Osteocyte (in vitro differentiated cells): ENCODE results near the gene RAMACL. TPM values are rescaled to one million over a fixed set of nuclear protein-coding genes. Genes with fewer than 3 reads are reported as not detected.

Experiments used
- DNase-seq: peaks from one replicate; pipeline ENCODE4 v3.0.0; 2021; ENCODE audit warnings: mixed read lengths; ENCODE audit not compliant: unreplicated experiment; ENCODE audit errors: extremely low spot score
- H3K27ac Mint-ChIP-seq: one replicate; pipeline ENCODE4 v1.8.0; 2021; ENCODE audit warnings: mild to moderate bottlenecking, mixed read lengths; ENCODE audit not compliant: unreplicated experiment
- H3K27me3 Mint-ChIP-seq: one replicate; pipeline ENCODE4 v1.8.0; 2021; ENCODE audit warnings: mixed read lengths; ENCODE audit not compliant: unreplicated experiment
- H3K36me3 Mint-ChIP-seq: one replicate; pipeline ENCODE4 v1.8.0; 2021; ENCODE audit warnings: mixed read lengths; ENCODE audit not compliant: unreplicated experiment
- H3K4me1 Mint-ChIP-seq: one replicate; pipeline ENCODE4 v1.8.0; 2021; ENCODE audit warnings: mixed read lengths; ENCODE audit not compliant: unreplicated experiment
- H3K4me3 Mint-ChIP-seq: one replicate; pipeline ENCODE4 v1.8.0; 2021; ENCODE audit warnings: mild to moderate bottlenecking, moderate library complexity, mixed read lengths; ENCODE audit not compliant: unreplicated experiment
- H3K9me3 Mint-ChIP-seq: one replicate; pipeline ENCODE4 v1.8.0; 2021; ENCODE audit warnings: mixed read lengths; ENCODE audit not compliant: unreplicated experiment
- CTCF ChIP-seq: fragments of 200-600 bp; sonication (generic); IDR thresholded peaks from 2 replicates; pipeline ENCODE4 v1.5.0; 2021; ENCODE audit warnings: antibody characterized with exemption, mild to moderate bottlenecking, moderate library complexity
- total RNA-seq: library from RNA; stranded (reverse); gene quantifications from 2 replicates; pipeline ENCODE4 v1.2.1, GENCODE V29; 2021

The RAMACL gene
- total RNA-seq, 1 donor from 2014 or later: 3.6 TPM

GRCh38 chr6:166605752-166606151 lies 19.3 kb upstream of the RAMACL start:
- no peak overlapping the region for H3K4me3 Mint-ChIP-seq
- no peak for TF ChIP-seq CTCF
- H3K36me3 Mint-ChIP-seq: peaks cover 12% of the 10 kb centered on the region
- peak; percentile 8 for DNase-seq
- no peak overlapping the region for H3K27ac Mint-ChIP-seq
- H3K27me3 Mint-ChIP-seq: no peaks in the 10 kb centered on the region
- peaks cover 16% of the 10 kb centered on the region for H3K4me1 Mint-ChIP-seq
- H3K9me3 Mint-ChIP-seq: no peaks in the 10 kb centered on the region

GRCh38 chr6:166604911-166605310 lies 18.4 kb upstream of the RAMACL start:
- no peak for TF ChIP-seq CTCF

GRCh38 chr6:166604328-166604727 lies 17.9 kb upstream of the RAMACL start:
- DNase-seq: peak; percentile 38
- no peak for TF ChIP-seq CTCF
- Mint-ChIP-seq H3K9me3 (no peaks in the 10 kb centered on the region), H3K27me3 (no peaks in the 10 kb centered on the region), H3K4me1 (peaks cover 20% of the 10 kb centered on the region), H3K36me3 (peaks cover 10% of the 10 kb centered on the region), H3K27ac (no peak overlapping the region), H3K4me3 (no peak overlapping the region)

More at GRCh38 chr6:166604911-166605310, 18.4 kb upstream of the RAMACL start:
- peaks cover 18% of the 10 kb centered on the region for H3K4me1 Mint-ChIP-seq
- H3K27ac Mint-ChIP-seq: no peak overlapping the region
- peak; percentile 60 for DNase-seq
- no peak overlapping the region for H3K4me3 Mint-ChIP-seq
- H3K27me3 Mint-ChIP-seq: no peaks in the 10 kb centered on the region
- H3K9me3 Mint-ChIP-seq: no peaks in the 10 kb centered on the region
- H3K36me3 Mint-ChIP-seq: peaks cover 12% of the 10 kb centered on the region

- Mint-ChIP-seq H3K36me3 (peaks cover 5% of the 10 kb centered on the region), H3K27me3 (no peaks in the 10 kb centered on the region), H3K4me3 (no peak overlapping the region), H3K9me3 (no peaks in the 10 kb centered on the region), H3K4me1 (peaks cover 26% of the 10 kb centered on the region), H3K27ac (no peak overlapping the region)
- TF ChIP-seq CTCF: no peak
- DNase-seq: peak; percentile 60
These were observed 16.7 kb upstream of the RAMACL start for GRCh38 chr6:166603043-166603690.

GRCh38 chr6:166601956-166602355 lies 15.5 kb upstream of the RAMACL start:
- TF ChIP-seq CTCF: no peak
- Mint-ChIP-seq H3K9me3 (no peaks in the 10 kb centered on the region), H3K27ac (no peak overlapping the region), H3K4me3 (no peak overlapping the region), H3K36me3 (peaks cover 2% of the 10 kb centered on the region), H3K4me1 (peaks cover 36% of the 10 kb centered on the region), H3K27me3 (no peaks in the 10 kb centered on the region)
- DNase-seq: peak; percentile 71
